Testis (tissue), 3 donors: ENCODE results near the gene ISOC2. TPM values are rescaled to one million over a fixed set of nuclear protein-coding genes. Genes with fewer than 3 reads are reported as not detected.
A peak's percentile ranks its signal among the peaks of the same experiment; 100 is the strongest.

Experiments
- DNase-seq: peaks from one replicate; pipeline ENCODE4 v3.0.0-alpha.2; 2019
- H3K27ac ChIP-seq, 2 donors: fragments of 200-600 bp; sonication (generic); one replicate each; pipeline ENCODE4 v1.5.1; 2019
- H3K27me3 ChIP-seq: fragments of 200-600 bp; sonication (generic); one replicate; pipeline ENCODE4 v1.5.1; 2019
- H3K36me3 ChIP-seq: fragments of 200-600 bp; sonication (generic); one replicate; pipeline ENCODE4 v1.5.1; 2017; ENCODE audit warnings: low read depth; ENCODE audit errors: missing control alignments
- H3K4me1 ChIP-seq: fragments of 200-600 bp; sonication (generic); one replicate; pipeline ENCODE4 v1.5.1; 2019
- H3K4me3 ChIP-seq, 2 donors: fragments of 200-600 bp; sonication (generic); one replicate each; pipeline ENCODE4 v1.5.1; 2017 to 2019
- H3K9me3 ChIP-seq: fragments of 200-600 bp; sonication (generic); one replicate; pipeline ENCODE4 v1.5.1; 2017
- CTCF ChIP-seq, 3 experiments: fragments of 450-650 bp in 2 of 3; fragments of 200-600 bp in 1 of 3; sonication (generic) in 1 of 3; IDR thresholded peaks; one replicate each; pipeline ENCODE4 v1.5.1; 2016 to 2019; ENCODE audit warnings: antibody characterized with exemption in 3 of 3, mild to moderate bottlenecking in 2 of 3, moderate library complexity in 1 of 3
- POLR2A ChIP-seq: fragments of 450-650 bp; IDR thresholded peaks from one replicate; pipeline ENCODE4 v1.6.1; 2017; ENCODE audit warnings: antibody characterized with exemption, mild to moderate bottlenecking, moderate library complexity
- WGBS, 2 donors: methylation state at CpG; one replicate each; pipeline ENCODE4 v1.1.5; 2018; 5-methylcytosine and 5-hydroxymethylcytosine counted together
- intact Hi-C: fragments of 100-400 bp; cut with DNase I; formaldehyde crosslinking; loops from one replicate; pipeline ENCODE4 v1.15.1; 2023; ENCODE audit warnings: low total_unique reads
- polyA plus RNA-seq: library from polyadenylated mRNA; stranded (reverse); fragments of 350-450 nt; fragmentation: Illumina TruSeq; extraction: RNeasy Lipid Tissue Mini Kit (QIAGEN cat#74804); gene quantifications from one replicate; pipeline ENCODE4 v1.2.3, GENCODE V29; 2014; ENCODE audit warnings: low read depth, low replicate concordance; ENCODE audit not compliant: insufficient read depth
- total RNA-seq, 2 donors: library from RNA; depleted of rRNA; stranded (reverse); fragments of >200 nt; gene quantifications; one replicate each; pipeline ENCODE4 v1.2.3, GENCODE V29; 2016

The ISOC2 gene
- total and polyA plus RNA-seq, 3 donors from 2014 or later: 79.1 to 107 (median 98.5) TPM

GRCh38 chr19:55486971-55487923, 25.8 kb upstream of the ISOC2 start:
- intact Hi-C loops: no loop called here
- TF ChIP-seq CTCF (IDR thresholded peaks at IDR 0.05) (no peak), POLR2A (no peak)
- H3K36me3 ChIP-seq: no peaks in the 10 kb centered on the region
- no peaks in the 10 kb centered on the region for H3K9me3 ChIP-seq
- 31 to 45% methylated on average over 23 to 27 of the region's 27 CpGs for WGBS, 2 donors
- no peaks in the 10 kb centered on the region for H3K27me3 ChIP-seq
- peak; percentile 65 for DNase-seq
- H3K27ac ChIP-seq: peak overlapping the region; percentile 89 to 94
- peaks cover 44% of the 10 kb centered on the region for H3K4me1 ChIP-seq
- no peak overlapping the region for H3K4me3 ChIP-seq

- intact Hi-C loops: no loop called here
- TF ChIP-seq CTCF (IDR thresholded peaks at IDR 0.05) (peak in 1 of 3 experiments; percentile 14), POLR2A (no peak)
- no peaks in the 10 kb centered on the region for H3K36me3 ChIP-seq
- no peak for DNase-seq
- no peaks in the 10 kb centered on the region for H3K9me3 ChIP-seq
- no peak overlapping the region for H3K4me3 ChIP-seq
- H3K27ac ChIP-seq: peak overlapping the region; percentile 89 to 94
- 38 to 61% methylated on average over 25 to 49 of the region's 53 CpGs for WGBS, 2 donors
- H3K4me1 ChIP-seq: peaks cover 40% of the 10 kb centered on the region
- no peaks in the 10 kb centered on the region for H3K27me3 ChIP-seq
Measured at GRCh38 chr19:55486043-55486970, 24.9 kb upstream of the ISOC2 start.

- Histone ChIP-seq H3K9me3 (no peaks in the 10 kb centered on the region), H3K36me3 (no peaks in the 10 kb centered on the region), H3K4me3 (peak overlapping the region; percentile 57 to 74), H3K27me3 (no peaks in the 10 kb centered on the region), H3K27ac (peak overlapping the region; percentile 78 to 94), H3K4me1 (peaks cover 46% of the 10 kb centered on the region)
- intact Hi-C loops: no loop called here
- no peak for TF ChIP-seq CTCF (IDR thresholded peaks at IDR 0.05)
- TF ChIP-seq POLR2A: no peak
- WGBS, 2 donors: 21 to 40% methylated on average over 1 to 18 of the region's 18 CpGs
- DNase-seq: no peak
Measured at GRCh38 chr19:55485439-55486011, 24.1 kb upstream of the ISOC2 start.

GRCh38 chr19:55484593-55485438, 23.4 kb upstream of the ISOC2 start, which contains the start of gene NAT14:
Gene NAT14 (plus strand): TSS chr19:55485188. CDS start chr19:55485709, 521 bp downstream.
- no peaks in the 10 kb centered on the region for H3K27me3 ChIP-seq
- no peak for TF ChIP-seq POLR2A
- TF ChIP-seq CTCF (IDR thresholded peaks at IDR 0.05): no peak
- peaks cover 51% of the 10 kb centered on the region for H3K4me1 ChIP-seq
- H3K27ac ChIP-seq: peak within 1 kb of the TSS; percentile 78 to 94
- 1 to 13% methylated on average over 7 to 78 of the region's 78 CpGs for WGBS, 2 donors
- no peaks in the 10 kb centered on the region for H3K36me3 ChIP-seq
- H3K4me3 ChIP-seq: peak within 1 kb of the TSS; percentile 57 to 74
- intact Hi-C loops: no loop called here
- H3K9me3 ChIP-seq: no peaks in the 10 kb centered on the region
- DNase-seq: peak; percentile 69
